ENCODE measurements around the gene GRAMD1C.

- no peak for TF ChIP-seq EZH2 (IDR thresholded peaks at IDR 0.05; ENCODE audit: insufficient read depth, poor library complexity, severe bottlenecking)
- no peak for TF ChIP-seq EZH2phosphoT487 (IDR thresholded peaks at IDR 0.05; ENCODE audit: insufficient read depth, low read depth)
Measured at GRCh38 chr3:113906568-113907140, 68.1 kb downstream of the GRAMD1C start.

All from GM23248 (cell line).